CD4-positive, alpha-beta T cell treated with Interleukin-17A for 4 hours (primary cell): ENCODE data around the gene MTMR3.
"Not testable (repeated sequence)": the region's sequence is repeated elsewhere in the genome, so short reads cannot be mapped to it uniquely, and the experiment has no call there.

ENCODE experiments used
- DNase-seq: peaks from one replicate; pipeline ENCODE4 v3.0.0-alpha.2; 2020; ENCODE audit warnings: mixed read lengths

Gene MTMR3

GRCh38 chr22:30061094-30061493 lies 178.1 kb downstream of the MTMR3 start:
- not testable (repeated sequence) for DNase-seq

DNA sequence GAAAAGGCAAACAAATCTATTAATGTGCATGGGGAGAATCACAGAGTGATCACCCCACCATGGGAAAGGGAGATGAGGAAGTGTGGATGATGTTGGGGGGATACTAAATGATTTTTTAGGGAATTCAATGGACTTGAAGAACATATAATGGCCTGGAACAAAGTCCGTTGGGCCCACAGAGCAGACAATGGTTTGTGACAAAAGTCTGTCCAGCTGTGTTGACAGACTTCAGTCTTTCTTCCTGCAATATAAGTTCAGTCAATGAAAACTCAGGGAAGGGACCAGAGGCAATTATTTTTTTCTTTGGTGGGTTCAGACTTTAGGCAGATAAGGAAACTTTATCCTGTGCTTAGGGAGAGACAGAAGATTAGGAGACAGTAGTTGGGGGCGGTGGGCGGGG lies 179.3 kb downstream of the MTMR3 start:
- DNase-seq = no peak

DNA sequence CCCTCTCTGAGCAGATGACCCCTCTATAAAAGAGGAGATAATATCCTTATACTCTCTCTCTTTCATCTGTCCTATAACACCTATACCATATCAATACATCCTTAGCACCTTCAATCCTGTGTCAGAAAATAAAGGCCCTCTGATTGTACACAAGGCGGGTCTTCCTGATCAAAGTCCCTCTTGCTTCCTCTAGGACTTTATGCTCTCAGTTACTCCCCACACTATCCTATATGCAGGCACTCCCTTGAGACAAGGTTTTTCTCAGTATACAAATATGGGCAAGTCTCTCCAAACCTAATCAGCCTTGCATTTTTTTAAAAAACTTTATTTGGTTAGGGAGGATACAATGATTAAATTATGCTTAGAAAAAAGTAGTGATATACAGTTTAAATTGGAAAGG lies 180.0 kb downstream of the MTMR3 start:
- no peak for DNase-seq

DNA sequence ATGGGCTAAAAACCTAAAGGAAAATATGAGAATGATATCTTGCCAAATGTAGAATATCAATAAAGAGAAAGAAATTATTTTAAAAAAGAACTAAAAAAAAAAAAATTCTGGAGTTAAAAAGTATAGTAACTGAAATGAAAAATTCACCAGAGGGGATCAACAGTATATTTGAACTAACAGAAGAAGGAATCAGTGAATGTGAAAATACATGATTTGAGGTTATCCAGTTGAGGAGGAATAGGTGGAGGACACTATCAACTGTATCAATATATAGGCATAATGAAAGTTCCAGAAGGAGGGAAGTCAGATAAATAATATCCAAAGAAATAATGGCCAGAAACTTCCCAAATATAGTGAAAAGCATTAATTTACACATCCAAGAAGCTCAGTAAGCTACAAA lies 181.2 kb downstream of the MTMR3 start:
- no peak for DNase-seq

GRCh38 chr22:30073743-30074142 lies 190.8 kb downstream of the MTMR3 start:
- no peak for DNase-seq

GRCh38 chr22:30074147-30074546 lies 191.2 kb downstream of the MTMR3 start:
- DNase-seq = no peak

GRCh38 chr22:30074994-30075393 lies 192.0 kb downstream of the MTMR3 start:
- DNase-seq = no peak

DNA sequence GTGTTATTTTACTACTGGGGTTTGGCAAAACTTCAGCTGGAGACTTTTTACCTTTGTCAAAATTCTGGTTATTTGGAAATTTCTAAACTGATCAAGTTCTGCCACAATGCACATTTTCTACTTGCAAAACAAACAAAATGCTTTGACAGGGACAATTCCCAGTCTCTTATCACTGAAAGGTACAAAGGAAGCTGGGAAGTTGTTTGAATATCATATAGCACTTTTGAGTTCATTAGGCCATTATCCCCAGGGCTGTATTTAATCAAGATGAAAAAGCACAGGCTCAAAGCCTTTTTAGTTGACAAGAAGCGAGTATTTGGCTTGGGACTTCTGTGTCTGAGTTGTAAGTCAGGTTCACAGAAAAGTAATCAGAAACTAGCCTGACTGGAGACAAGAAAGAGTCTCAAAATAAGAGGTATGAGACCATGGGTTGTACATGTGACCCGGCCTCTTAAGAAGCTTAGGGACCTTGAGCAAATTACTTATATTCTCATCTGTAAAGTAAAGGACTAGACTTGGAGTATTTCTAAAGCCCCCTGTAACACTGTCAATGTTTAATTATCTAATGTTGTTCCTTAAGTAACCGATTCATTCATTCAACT lies 194.4 kb downstream of the MTMR3 start:
- no peak for DNase-seq

DNA sequence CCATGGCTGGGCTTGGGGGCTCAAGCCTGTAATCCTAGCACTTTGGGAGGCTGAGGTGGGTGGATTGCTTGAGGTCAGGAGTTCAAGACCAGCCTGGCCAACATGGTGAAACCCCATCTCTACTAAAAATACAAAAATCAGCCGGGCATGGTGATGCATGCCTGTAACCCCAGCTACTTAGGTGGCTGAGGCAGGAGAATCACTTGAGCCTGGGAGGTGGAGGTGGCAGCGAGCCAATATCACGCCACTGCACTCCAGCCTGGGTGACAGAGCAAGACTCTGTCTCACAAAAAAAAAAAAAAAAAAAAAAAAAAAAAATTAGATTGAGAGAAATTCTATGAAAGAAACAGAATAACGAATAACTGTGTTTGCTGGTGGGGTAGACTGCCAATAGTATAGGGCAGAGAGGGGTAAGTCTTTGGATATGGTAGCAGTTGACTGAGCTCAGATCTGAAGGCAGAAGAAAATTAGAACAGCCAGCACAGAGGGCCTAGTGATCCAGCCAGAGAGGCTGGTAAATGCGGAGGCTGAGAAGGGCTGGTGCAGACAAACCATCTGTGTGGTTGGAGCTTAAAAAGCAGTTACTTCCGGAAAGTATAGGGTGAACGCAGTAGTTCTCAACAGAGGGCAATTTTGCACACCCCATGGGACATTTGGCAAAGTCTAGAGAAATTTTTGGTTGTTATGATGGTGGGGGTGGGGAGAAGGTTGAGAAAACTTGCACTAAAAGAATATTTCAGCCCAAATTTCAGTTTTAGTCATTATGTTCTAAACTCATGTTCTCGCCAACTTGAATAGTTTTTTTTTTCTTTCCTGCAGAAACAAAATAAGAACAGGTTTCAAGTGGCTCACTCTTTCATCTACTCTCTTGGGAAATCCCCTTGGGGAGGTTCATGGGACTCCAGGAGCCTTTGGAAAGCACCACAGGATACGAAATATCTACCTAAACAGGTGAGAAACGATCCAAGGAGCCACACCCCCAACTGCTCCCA lies 195.6 kb downstream of the MTMR3 start:
- peak; percentile 42 for DNase-seq

DNA sequence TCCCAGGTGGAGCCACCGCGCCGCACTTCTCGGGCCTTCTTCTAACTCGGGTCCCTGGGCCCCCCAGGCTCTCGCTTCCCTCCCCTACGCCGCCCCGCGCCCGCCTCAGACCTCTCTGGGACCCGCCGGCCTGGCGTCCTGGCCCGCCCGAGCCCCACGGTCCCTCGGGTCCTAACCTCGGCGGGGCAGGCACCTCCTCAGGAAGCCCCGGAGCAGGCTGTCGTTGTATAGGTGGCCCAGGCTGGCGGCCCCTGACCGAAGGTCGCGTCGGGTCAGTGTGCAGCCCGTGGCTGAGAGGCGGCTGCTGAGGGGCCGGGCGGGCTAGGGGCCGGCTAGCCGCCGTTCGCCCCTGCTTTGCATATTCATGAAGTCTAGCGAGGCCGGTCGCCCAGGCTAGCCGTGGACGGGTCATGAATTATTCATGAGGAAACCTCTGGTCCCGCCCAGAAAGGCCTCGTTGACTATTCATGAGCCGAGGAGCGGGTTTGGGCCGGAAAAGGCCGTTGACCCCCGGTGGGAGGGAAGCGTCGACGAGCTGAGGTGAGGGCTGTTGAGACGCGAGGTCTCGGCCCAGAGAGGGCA lies 197.1 kb downstream of the MTMR3 start, which contains the start of gene HORMAD2:
HORMAD2 (plus strand) TSS at position 513 of the 582 bp plus-strand sequence. CDS start 13,489 bp downstream, outside the sequence.
- no peak for DNase-seq
